MCF 10A (cell line): ENCODE measurements around the gene FAM229B. TPM values are rescaled to one million over a fixed set of nuclear protein-coding genes. Genes with fewer than 3 reads are reported as not detected.

Source experiments
- BruUV-seq: library from RNA; stranded (reverse); fragments of 400-500 nt; replicated peaks from 2 replicates; lab custom pipeline; 2021; lab: Mats Ljungman, UMichigan
- CTCF ChIA-PET: fragments of 300-600 bp; sonication (Branson Sonifier 250); formaldehyde crosslinking; extraction: SDS; loops from one replicate; lab custom pipeline; 2021; ENCODE audit warnings: antibody characterized with exemption, inconsistent platforms; lab: Yijun Ruan, JAX
- POLR2A ChIA-PET: fragments of 300-600, 350-650 bp; sonication (Branson Sonifier 250); formaldehyde crosslinking; extraction: SDS; loops from one replicate; lab custom pipeline; 2020; ENCODE audit warnings: antibody characterized with exemption, inconsistent platforms; lab: Yijun Ruan, JAX
- DNase-seq: peaks from one replicate; pipeline ENCODE4 v3.0.0-alpha.2; 2018; ENCODE audit not compliant: unreplicated experiment
- H3K27ac Mint-ChIP-seq: one replicate; pipeline ENCODE4 v1.8.0; 2022; ENCODE audit warnings: mild to moderate bottlenecking, low read depth, mixed read lengths; ENCODE audit not compliant: unreplicated experiment
- H3K27me3 Mint-ChIP-seq: one replicate; pipeline ENCODE4 v1.8.0; 2022; ENCODE audit warnings: mixed read lengths; ENCODE audit not compliant: insufficient read depth, unreplicated experiment
- H3K36me3 Mint-ChIP-seq: one replicate; pipeline ENCODE4 v1.8.0; 2022; ENCODE audit warnings: mild to moderate bottlenecking, moderate library complexity, mixed read lengths; ENCODE audit not compliant: insufficient read depth, unreplicated experiment
- H3K4me1 Mint-ChIP-seq: one replicate; pipeline ENCODE4 v1.8.0; 2022; ENCODE audit warnings: mixed read lengths; ENCODE audit not compliant: insufficient read depth, unreplicated experiment
- H3K4me3 Mint-ChIP-seq: one replicate; pipeline ENCODE4 v1.8.0; 2022; ENCODE audit warnings: mild to moderate bottlenecking, moderate library complexity, mixed read lengths; ENCODE audit not compliant: unreplicated experiment
- H3K9me3 Mint-ChIP-seq: one replicate; pipeline ENCODE4 v1.8.0; 2022; ENCODE audit warnings: mixed read lengths; ENCODE audit not compliant: unreplicated experiment
- CTCF ChIP-seq: fragments of 200-600 bp; IDR thresholded peaks from one replicate; pipeline ENCODE4 v1.8.0; 2022; ENCODE audit warnings: antibody characterized with exemption, mild to moderate bottlenecking; ENCODE audit not compliant: unreplicated experiment
- intact Hi-C: fragments of 100-400 bp; cut with micrococcal nuclease; formaldehyde crosslinking; loops from 2 replicates; pipeline ENCODE4 v1.14.1; 2022
- total RNA-seq: library from RNA; stranded (reverse); gene quantifications from 2 replicates; pipeline ENCODE4 v1.2.3, GENCODE V29; 2022

Gene FAM229B
- total RNA-seq, 1 experiment from 2014 or later = 10.8 TPM

- Mint-ChIP-seq H3K4me1 (peaks cover 12% of the 10 kb centered on the region), H3K27ac (no peak overlapping the region)
Observed at GRCh38 chr6:112113918-112114317, 26.5 kb downstream of the FAM229B start.

GRCh38 chr6:112114577-112115223 lies 27.3 kb downstream of the FAM229B start:
- no TSS peak for BruUV-seq
- DNase-seq = no peak
- no peaks in the 10 kb centered on the region for H3K27me3 Mint-ChIP-seq
- H3K4me1 Mint-ChIP-seq = peaks cover 12% of the 10 kb centered on the region
- H3K27ac Mint-ChIP-seq = no peak overlapping the region
- H3K4me3 Mint-ChIP-seq = no peak overlapping the region
- no peaks in the 10 kb centered on the region for H3K9me3 Mint-ChIP-seq
- POLR2A ChIA-PET = no interaction called here
- no peaks in the 10 kb centered on the region for H3K36me3 Mint-ChIP-seq
- CTCF ChIA-PET = no interaction called here
- intact Hi-C loops = no loop called here
- TF ChIP-seq CTCF = no peak

More at GRCh38 chr6:112113918-112114317, 26.5 kb downstream of the FAM229B start:
- no peak for TF ChIP-seq CTCF
- BruUV-seq = no TSS peak
- POLR2A ChIA-PET = no interaction called here
- CTCF ChIA-PET = no interaction called here
- intact Hi-C loops = no loop called here
- Mint-ChIP-seq H3K36me3 (no peaks in the 10 kb centered on the region), H3K9me3 (no peaks in the 10 kb centered on the region), H3K4me3 (no peak overlapping the region), H3K27me3 (no peaks in the 10 kb centered on the region)
- no peak for DNase-seq

GRCh38 chr6:112116221-112116620 lies 28.8 kb downstream of the FAM229B start:
- Mint-ChIP-seq H3K27ac (no peak overlapping the region), H3K36me3 (no peaks in the 10 kb centered on the region), H3K4me3 (no peak overlapping the region), H3K27me3 (no peaks in the 10 kb centered on the region), H3K9me3 (no peaks in the 10 kb centered on the region), H3K4me1 (peaks cover 12% of the 10 kb centered on the region)
- TF ChIP-seq CTCF = no peak
- intact Hi-C loops = no loop called here
- no peak for DNase-seq
- ChIA-PET POLR2A (interaction anchor here (0.6 kb wide), 1 partner anchor 53 kb away, joined by 4 read pairs; no protein-coding TSS in a partner anchor), CTCF (interaction anchor here (0.6 kb wide), 1 partner anchor 557 kb away, joined by 3 read pairs; no protein-coding TSS in a partner anchor)
- BruUV-seq = no TSS peak

GRCh38 chr6:112117554-112117953 lies 30.2 kb downstream of the FAM229B start:
- ChIA-PET POLR2A (no interaction called here), CTCF (interaction anchor here (0.6 to 0.7 kb wide), 2 partner anchors 28 to 337 kb away, joined by 3 read pairs; no protein-coding TSS in a partner anchor)
- no peak for TF ChIP-seq CTCF
- intact Hi-C loops = no loop called here
- Mint-ChIP-seq H3K4me3 (no peak overlapping the region), H3K27ac (peak overlapping the region; percentile 60), H3K9me3 (no peaks in the 10 kb centered on the region), H3K4me1 (peaks cover 12% of the 10 kb centered on the region), H3K36me3 (no peaks in the 10 kb centered on the region), H3K27me3 (no peaks in the 10 kb centered on the region)
- no TSS peak for BruUV-seq
- peak; percentile 26 for DNase-seq
